ENCODE data around the gene CTR9. TPM values are rescaled to one million over a fixed set of nuclear protein-coding genes. Genes with fewer than 3 reads are reported as not detected.
A peak's percentile ranks its signal among the peaks of the same experiment; 100 is the strongest.

Gene CTR9
- total and polyA plus RNA-seq, 2 of the 8 experiments (the other 6 are each of a cell fraction or from before 2014, with no cell fraction given), result 6.1 to 37.7 TPM

DNA sequence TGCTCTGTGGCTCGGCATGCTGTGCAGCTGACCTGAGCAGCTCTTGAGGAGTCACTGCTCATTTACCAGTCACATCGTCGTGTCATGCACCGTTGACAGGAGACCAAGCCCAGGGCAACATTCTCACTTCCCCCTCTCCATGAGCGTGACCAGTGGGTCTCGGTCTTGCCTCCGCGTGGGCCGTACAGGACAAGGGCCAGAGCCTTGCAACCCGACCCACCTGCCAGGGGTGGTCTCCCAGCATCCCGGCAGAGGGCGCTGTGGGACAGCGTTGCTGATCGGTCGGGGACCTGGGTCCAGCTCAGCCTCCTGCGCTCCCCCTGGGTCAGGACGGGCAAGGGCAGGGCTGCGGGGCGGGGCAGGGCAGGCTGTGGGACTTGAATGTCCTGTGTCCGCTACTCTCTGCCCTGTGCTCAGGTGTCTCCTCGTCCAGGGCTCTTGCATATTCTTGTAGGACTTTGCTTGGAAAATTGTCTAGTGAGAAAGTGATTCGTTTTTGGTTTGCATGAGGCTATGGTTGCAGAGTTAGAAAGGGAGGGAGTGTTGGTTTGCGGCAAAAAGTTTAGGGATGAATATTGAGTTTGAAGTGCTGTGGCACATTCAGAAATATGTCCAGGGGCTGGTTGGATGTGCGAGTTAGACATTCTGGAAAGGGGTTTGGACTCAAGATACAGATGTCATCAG, 41.5 kb downstream of the CTR9 start (continued):
- TF ChIP-seq SAP30 (IDR thresholded peaks at IDR 0.05; ENCODE audit: insufficient read depth, insufficient replicate concordance, low read length), result no peak
- no peak for TF ChIP-seq RXRA (IDR thresholded peaks at IDR 0.05; ENCODE audit: insufficient read depth, low read depth, low read length)
- no peak for TF ChIP-seq POLR2AphosphoS5 (IDR thresholded peaks at IDR 0.05; ENCODE audit: low read depth, low read length)
- TF ChIP-seq JUN (IDR thresholded peaks at IDR 0.05; ENCODE audit: low read depth, low read length), result no peak
- peak; percentile 52; the same call in 1 of the 2 replicates for TF ChIP-seq GABPA (IDR thresholded peaks at IDR 0.05; ENCODE audit: borderline replicate concordance, insufficient read depth, low read length)
- TF ChIP-seq KDM5A (IDR thresholded peaks at IDR 0.05; ENCODE audit: low read length), result no peak
- TF ChIP-seq RAD21 (IDR thresholded peaks at IDR 0.05 in 1 of 2, conservative IDR thresholded peaks at IDR 0.05 in 1 of 2; ENCODE audit: low read depth in 2 of 2, low read length in 2 of 2), result peak; percentile 95 to 97
- TF ChIP-seq RNF2 (IDR thresholded peaks at IDR 0.05; ENCODE audit: borderline replicate concordance, low read depth, low read length, missing control alignments, poor library complexity, severe bottlenecking), result no peak
- TF ChIP-seq NANOG (IDR thresholded peaks at IDR 0.05; ENCODE audit: insufficient read depth, low read depth, low read length, poor library complexity, severe bottlenecking), result peak; percentile 46
- TF ChIP-seq KDM1A (IDR thresholded peaks at IDR 0.05; ENCODE audit: borderline replicate concordance, low read length), result no peak
- no peak for TF ChIP-seq SIRT6 (IDR thresholded peaks at IDR 0.05; ENCODE audit: low read length)
- no peak for TF ChIP-seq ZNF274 (IDR thresholded peaks at IDR 0.05; ENCODE audit: borderline replicate concordance, extremely low read depth, low read length)
- no peak for TF ChIP-seq POU5F1 (IDR thresholded peaks at IDR 0.05; ENCODE audit: low read depth, low read length)
- no peak; the same call in 1 of the 2 replicates for TF ChIP-seq BACH1 (IDR thresholded peaks at IDR 0.05; ENCODE audit: low read length)
- TF ChIP-seq JUND (IDR thresholded peaks at IDR 0.05; ENCODE audit: low read length), result peak; percentile 53; the same call in 1 of the 2 replicates
- TF ChIP-seq EGR1 (IDR thresholded peaks at IDR 0.05; ENCODE audit: borderline replicate concordance, low read depth, low read length), result no peak
- no peak for TF ChIP-seq ASH2L (IDR thresholded peaks at IDR 0.05; ENCODE audit: low read length)
- no peak for TF ChIP-seq CBX8 (IDR thresholded peaks at IDR 0.05; ENCODE audit: borderline replicate concordance, low read depth, low read length)
- no peak for TF ChIP-seq TCF12 (IDR thresholded peaks at IDR 0.05; ENCODE audit: low read depth, low read length)
- TF ChIP-seq PHF8 (conservative IDR thresholded peaks at IDR 0.05; ENCODE audit: low read depth, low read length), result no peak
- no peak for TF ChIP-seq HDAC2 (IDR thresholded peaks at IDR 0.05; ENCODE audit: borderline replicate concordance in 1 of 2, low read depth in 2 of 2, low read length in 2 of 2)
- no peak for TF ChIP-seq EZH2 (IDR thresholded peaks at IDR 0.05; ENCODE audit: low read depth, low read length, severe bottlenecking)

All from H1 (cell line).